Choroid plexus epithelial cell (primary cell): ENCODE results near the gene NKD2.

ENCODE experiments used
- DNase-seq: peaks from one replicate; pipeline ENCODE4 v3.0.0-alpha.2; 2010; ENCODE audit warnings: low read depth
- H3K4me3 ChIP-seq: 2 replicates; pipeline ENCODE4 v1.5.1; 2011; ENCODE audit warnings: low read depth, mild to moderate bottlenecking, control low read depth, low read length, moderate library complexity
- CTCF ChIP-seq: conservative IDR thresholded peaks from 2 replicates; pipeline ENCODE4 v1.5.1; 2011; ENCODE audit warnings: low read depth, mild to moderate bottlenecking, control low read depth, inconsistent platforms, low read length, moderate library complexity

The NKD2 gene

GRCh38 chr5:962801-963200 lies 45.8 kb upstream of the NKD2 start:
- no peak overlapping the region for H3K4me3 ChIP-seq
- DNase-seq, result no peak
- TF ChIP-seq CTCF, result no peak

GRCh38 chr5:963310-963672 lies 45.3 kb upstream of the NKD2 start:
- no peak for DNase-seq
- no peak for TF ChIP-seq CTCF
- H3K4me3 ChIP-seq, result no peak overlapping the region

- no peak overlapping the region for H3K4me3 ChIP-seq
- no peak for TF ChIP-seq CTCF
- peak; percentile 54 for DNase-seq
Measured at GRCh38 chr5:963673-964531, 44.7 kb upstream of the NKD2 start.

GRCh38 chr5:964821-965220 lies 43.8 kb upstream of the NKD2 start:
- H3K4me3 ChIP-seq, result no peak overlapping the region
- DNase-seq, result no peak
- TF ChIP-seq CTCF, result no peak

- DNase-seq, result no peak
- TF ChIP-seq CTCF, result no peak
- H3K4me3 ChIP-seq, result no peak overlapping the region
Measured at GRCh38 chr5:965604-966344, 42.8 kb upstream of the NKD2 start.

- TF ChIP-seq CTCF, result no peak
- no peak for DNase-seq
- no peak overlapping the region for H3K4me3 ChIP-seq
Measured at GRCh38 chr5:966345-966710, 42.3 kb upstream of the NKD2 start.
